HPDE6-E6E7 (cell line): ENCODE measurements around the gene SPDYE6.
A peak's percentile ranks its signal among the peaks of the same experiment; 100 is the strongest.
"Not testable (repeated sequence)": the region's sequence is repeated elsewhere in the genome, so short reads cannot be mapped to it uniquely, and the experiment has no call there.

Source experiments
- DNase-seq: peaks from one replicate; pipeline ENCODE4 v3.0.0; 2011; ENCODE audit warnings: missing footprints; ENCODE audit errors: extremely low spot score

The SPDYE6 gene

GRCh38 chr7:102318482-102318971 is 37.7 kb downstream of the SPDYE6 start:
- peak; percentile 92 for DNase-seq

GRCh38 chr7:102317231-102318059 is 38.8 kb downstream of the SPDYE6 start:
- DNase-seq = no peak

GRCh38 chr7:102313997-102314780 is 42.1 kb downstream of the SPDYE6 start:
- no peak for DNase-seq

GRCh38 chr7:102312317-102312716 is 43.9 kb downstream of the SPDYE6 start:
- DNase-seq = no peak

- no peak for DNase-seq
Measured at GRCh38 chr7:102310414-102310815, 45.8 kb downstream of the SPDYE6 start.

GRCh38 chr7:102306916-102307677 is 49.1 kb downstream of the SPDYE6 start:
- no peak for DNase-seq

- no peak for DNase-seq
Measured at GRCh38 chr7:102305414-102306268, 50.6 kb downstream of the SPDYE6 start.

- no peak for DNase-seq
Measured at GRCh38 chr7:102304668-102305067, 51.6 kb downstream of the SPDYE6 start.

- no peak for DNase-seq
Measured at GRCh38 chr7:102303669-102304422, 52.4 kb downstream of the SPDYE6 start.

GRCh38 chr7:102302025-102302424 is 54.2 kb downstream of the SPDYE6 start:
- DNase-seq = no peak

GRCh38 chr7:102301367-102301766 is 54.9 kb downstream of the SPDYE6 start:
- DNase-seq = not testable (repeated sequence)

- no peak for DNase-seq
Measured at GRCh38 chr7:102300643-102301221, 55.5 kb downstream of the SPDYE6 start.

GRCh38 chr7:102297487-102298218 is 58.6 kb downstream of the SPDYE6 start:
- DNase-seq = no peak

- no peak for DNase-seq
Measured at GRCh38 chr7:102296514-102296913, 59.7 kb downstream of the SPDYE6 start.

- DNase-seq = no peak
Measured at GRCh38 chr7:102296179-102296438, 60.1 kb downstream of the SPDYE6 start.
